ENCODE measurements around the gene USP36.

DNA sequence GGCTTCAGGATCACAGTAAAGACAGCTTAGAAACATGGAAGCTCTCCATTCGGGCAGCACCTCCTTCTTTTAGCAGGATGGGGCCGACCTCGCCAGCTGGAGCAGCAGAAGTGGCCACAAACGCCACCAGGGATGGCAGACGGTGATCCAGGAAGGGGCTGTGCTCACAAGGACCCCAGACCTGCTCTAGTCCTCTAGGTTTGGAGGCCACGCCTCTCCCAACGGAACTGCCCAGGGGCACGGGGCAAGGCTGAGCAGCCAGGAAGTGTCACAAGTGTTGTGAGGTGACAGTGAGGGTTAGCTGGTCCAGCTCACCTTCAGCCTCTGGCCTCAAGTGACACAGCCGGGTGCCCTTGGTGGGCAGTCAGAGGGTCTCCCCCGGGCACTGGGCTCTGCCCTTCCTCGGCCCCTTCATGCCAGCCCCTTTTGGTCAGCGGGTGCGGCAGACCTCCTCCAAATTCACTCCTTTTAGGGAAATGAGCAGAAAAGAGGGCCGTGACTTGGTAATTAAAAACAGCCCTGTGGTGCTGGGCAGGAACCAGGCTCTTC is 42.0 kb upstream of the USP36 start:
- TF ChIP-seq, protein P1, sequence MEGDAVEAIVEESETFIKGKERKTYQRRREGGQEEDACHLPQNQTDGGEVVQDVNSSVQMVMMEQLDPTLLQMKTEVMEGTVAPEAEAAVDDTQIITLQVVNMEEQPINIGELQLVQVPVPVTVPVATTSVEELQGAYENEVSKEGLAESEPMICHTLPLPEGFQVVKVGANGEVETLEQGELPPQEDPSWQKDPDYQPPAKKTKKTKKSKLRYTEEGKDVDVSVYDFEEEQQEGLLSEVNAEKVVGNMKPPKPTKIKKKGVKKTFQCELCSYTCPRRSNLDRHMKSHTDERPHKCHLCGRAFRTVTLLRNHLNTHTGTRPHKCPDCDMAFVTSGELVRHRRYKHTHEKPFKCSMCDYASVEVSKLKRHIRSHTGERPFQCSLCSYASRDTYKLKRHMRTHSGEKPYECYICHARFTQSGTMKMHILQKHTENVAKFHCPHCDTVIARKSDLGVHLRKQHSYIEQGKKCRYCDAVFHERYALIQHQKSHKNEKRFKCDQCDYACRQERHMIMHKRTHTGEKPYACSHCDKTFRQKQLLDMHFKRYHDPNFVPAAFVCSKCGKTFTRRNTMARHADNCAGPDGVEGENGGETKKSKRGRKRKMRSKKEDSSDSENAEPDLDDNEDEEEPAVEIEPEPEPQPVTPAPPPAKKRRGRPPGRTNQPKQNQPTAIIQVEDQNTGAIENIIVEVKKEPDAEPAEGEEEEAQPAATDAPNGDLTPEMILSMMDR (conservative IDR thresholded peaks at IDR 0.05; ENCODE audit: low read depth, low read length), result no peak
- TF ChIP-seq EZH2 (IDR thresholded peaks at IDR 0.05; ENCODE audit: low read length, unreplicated experiment), result no peak
